ENCODE measurements around the gene RUVBL1. TPM values are rescaled to one million over a fixed set of nuclear protein-coding genes. Genes with fewer than 3 reads are reported as not detected.

The RUVBL1 gene
- polyA plus RNA-seq, 1 donor (not counting 4 experiments of a cell fraction or from before 2014, with no cell fraction given): 94.8 TPM

GRCh38 chr3:128128251-128128650 lies 4.6 kb upstream of the RUVBL1 start:
- Histone ChIP-seq H2AFZ (ENCODE audit: control insufficient read depth, low read length) (no peak overlapping the region), H3K4me3 (ENCODE audit: control insufficient read depth in 2 of 3, extremely low read depth in 1 of 3, insufficient read depth in 2 of 3, low read depth in 1 of 3, low read length in 3 of 3) (no peak overlapping the region), H4K20me1 (ENCODE audit: control insufficient read depth, extremely low read depth, insufficient read depth, low read length) (no peaks in the 10 kb centered on the region), H3K9me3 (ENCODE audit: control insufficient read depth, low read depth, low read length) (no peaks in the 10 kb centered on the region), H3K9me1 (ENCODE audit: control insufficient read depth, extremely low read depth, insufficient read depth, low read length) (no peaks in the 10 kb centered on the region), H3K27ac (ENCODE audit: control insufficient read depth, insufficient read depth, low read length) (no peak overlapping the region), H3K9ac (ENCODE audit: control insufficient read depth, extremely low read depth, insufficient read depth, low read length) (no peak overlapping the region), H3K27me3 (ENCODE audit: control insufficient read depth, extremely low read depth, insufficient read depth, low read length) (no peaks in the 10 kb centered on the region), H3K79me2 (ENCODE audit: control insufficient read depth, insufficient read depth, low read length) (peaks cover 3% of the 10 kb centered on the region), H3K36me3 (ENCODE audit: control insufficient read depth in 2 of 2, extremely low read depth in 1 of 2, insufficient read depth in 2 of 2, low read length in 2 of 2) (no peaks in the 10 kb centered on the region), H3K4me1 (ENCODE audit: control insufficient read depth, extremely low read depth, insufficient read depth, low read length) (no peaks in the 10 kb centered on the region), H3K4me2 (ENCODE audit: control insufficient read depth, extremely low read depth, insufficient read depth, low read depth, low read length) (no peak overlapping the region)
- TF ChIP-seq CTCF (optimal IDR thresholded peaks at IDR 0.05 in 1 of 3, IDR thresholded peaks at IDR 0.05 in 1 of 3, conservative IDR thresholded peaks at IDR 0.05 in 1 of 3; ENCODE audit: extremely low read depth in 1 of 3, insufficient read depth in 2 of 3, low read length in 3 of 3) (no peak), EZH2 (IDR thresholded peaks at IDR 0.05; ENCODE audit: low read length) (no peak)
- DNase-seq (ENCODE audit: low read depth, low spot score) (no peak), FAIRE-seq (no peak)
- dilution Hi-C loops (cut with MboI; ENCODE audit: extremely low pct_ligation_motif_present, low sequenced_read_pairs): no loop called here

- H3K4me3 ChIP-seq (ENCODE audit: control insufficient read depth in 2 of 3, extremely low read depth in 1 of 3, insufficient read depth in 2 of 3, low read depth in 1 of 3, low read length in 3 of 3): no peak overlapping the region
- peaks cover 13% of the 10 kb centered on the region for H3K79me2 ChIP-seq (ENCODE audit: control insufficient read depth, insufficient read depth, low read length)
- DNase-seq (ENCODE audit: low read depth, low spot score) (no peak), FAIRE-seq (no peak)
- H3K27me3 ChIP-seq (ENCODE audit: control insufficient read depth, extremely low read depth, insufficient read depth, low read length): no peaks in the 10 kb centered on the region
- H3K9me3 ChIP-seq (ENCODE audit: control insufficient read depth, low read depth, low read length): no peaks in the 10 kb centered on the region
- H3K9ac ChIP-seq (ENCODE audit: control insufficient read depth, extremely low read depth, insufficient read depth, low read length): no peak overlapping the region
- peaks cover 7% of the 10 kb centered on the region for H3K4me1 ChIP-seq (ENCODE audit: control insufficient read depth, extremely low read depth, insufficient read depth, low read length)
- no peak overlapping the region for H3K4me2 ChIP-seq (ENCODE audit: control insufficient read depth, extremely low read depth, insufficient read depth, low read depth, low read length)
- no peak overlapping the region for H3K27ac ChIP-seq (ENCODE audit: control insufficient read depth, insufficient read depth, low read length)
- no peaks in the 10 kb centered on the region for H3K36me3 ChIP-seq (ENCODE audit: control insufficient read depth in 2 of 2, extremely low read depth in 1 of 2, insufficient read depth in 2 of 2, low read length in 2 of 2)
- dilution Hi-C loops (cut with MboI; ENCODE audit: extremely low pct_ligation_motif_present, low sequenced_read_pairs): no loop called here
- no peaks in the 10 kb centered on the region for H4K20me1 ChIP-seq (ENCODE audit: control insufficient read depth, extremely low read depth, insufficient read depth, low read length)
- TF ChIP-seq CTCF (optimal IDR thresholded peaks at IDR 0.05 in 1 of 3, IDR thresholded peaks at IDR 0.05 in 1 of 3, conservative IDR thresholded peaks at IDR 0.05 in 1 of 3; ENCODE audit: extremely low read depth in 1 of 3, insufficient read depth in 2 of 3, low read length in 3 of 3) (no peak), EZH2 (IDR thresholded peaks at IDR 0.05; ENCODE audit: low read length) (no peak)
- no peaks in the 10 kb centered on the region for H3K9me1 ChIP-seq (ENCODE audit: control insufficient read depth, extremely low read depth, insufficient read depth, low read length)
- H2AFZ ChIP-seq (ENCODE audit: control insufficient read depth, low read length): no peak overlapping the region
Observed at GRCh38 chr3:128127236-128127635, 3.6 kb upstream of the RUVBL1 start.
